Measurements from ENCODE around the gene CAMK4. TPM values are rescaled to one million over a fixed set of nuclear protein-coding genes. Genes with fewer than 3 reads are reported as not detected.

Gene CAMK4
- total and polyA plus RNA-seq, 2 experiments from 2014 or later: 4.2 to 7.3 TPM

GRCh38 chr5:111434800-111435199 is 210.6 kb downstream of the CAMK4 start (continued):
- TF ChIP-seq ETS1 (IDR thresholded peaks at IDR 0.05): no peak

GRCh38 chr5:111439473-111440075 is 215.4 kb downstream of the CAMK4 start:
- H3K27ac Mint-ChIP-seq: no peak overlapping the region
- H3K27me3 Mint-ChIP-seq (ENCODE audit: insufficient read depth, low read depth, poor library complexity): no peaks in the 10 kb centered on the region
- no peaks in the 10 kb centered on the region for H3K9me3 Mint-ChIP-seq
- TF ChIP-seq ZNF462 (CRISPR knock-in tag; IDR thresholded peaks at IDR 0.05) (no peak), ETS1 (IDR thresholded peaks at IDR 0.05) (no peak), CREB1 (CRISPR knock-in tag; IDR thresholded peaks at IDR 0.05; ENCODE audit: low read depth) (no peak), EZH2 (IDR thresholded peaks at IDR 0.05; ENCODE audit: low read depth, unreplicated experiment) (no peak), JUNB (IDR thresholded peaks at IDR 0.05; ENCODE audit: unreplicated experiment) (no peak), NANOG (IDR thresholded peaks at IDR 0.05; ENCODE audit: borderline replicate concordance) (no peak)
- no peak for DNase-seq (ENCODE audit: low spot score)
- H3K4me3 ChIP-seq: no peak overlapping the region
- no peaks in the 10 kb centered on the region; the same call in 2 of the 3 replicates for H3K4me1 Mint-ChIP-seq
- ATAC-seq: no peak
- H3K36me3 Mint-ChIP-seq (ENCODE audit: low read depth): no peaks in the 10 kb centered on the region; the same call in 2 of the 3 replicates
- H4K20me1 ChIP-seq (replicated peaks; ENCODE audit: insufficient read depth): no peaks in the 10 kb centered on the region
- no peaks in the 10 kb centered on the region for H3K36me3 ChIP-seq (ENCODE audit: insufficient read depth)
- H3K79me2 ChIP-seq (replicated peaks; ENCODE audit: insufficient read depth): no peaks in the 10 kb centered on the region
- H2AFZ ChIP-seq: no peak overlapping the region
- H3K27me3 ChIP-seq (ENCODE audit: insufficient read depth): no peaks in the 10 kb centered on the region
- no peak overlapping the region for H3K27ac ChIP-seq (ENCODE audit: low read depth)
- H3K4me3 Mint-ChIP-seq: no peak overlapping the region
- H3K4me1 ChIP-seq (ENCODE audit: insufficient read depth): no peaks in the 10 kb centered on the region
- no peaks in the 10 kb centered on the region for H3F3A ChIP-seq (replicated peaks; ENCODE audit: low read depth)
- H3K4me2 ChIP-seq: no peak overlapping the region
- no peaks in the 10 kb centered on the region for H3K9me2 ChIP-seq (ENCODE audit: insufficient read depth)
